T-helper 1 cell treated with Interleukin-12 subunit alpha and Interleukin-12 subunit beta and Interleukin-4 antibody, amounts not matched to agents 30 μg/mL and 1 μg/mL, for 36 hours (primary cell): ENCODE data around the gene GLCCI1.

Source experiments
- H3K27ac Mint-ChIP-seq: one replicate; pipeline ENCODE4 v1.8.0; 2021; ENCODE audit warnings: mild to moderate bottlenecking, mixed read lengths
- H3K27me3 Mint-ChIP-seq: one replicate; pipeline ENCODE4 v1.8.0; 2021; ENCODE audit warnings: low read depth, mixed read lengths
- H3K36me3 Mint-ChIP-seq: one replicate; pipeline ENCODE4 v1.8.0; 2021; ENCODE audit warnings: low read depth, mixed read lengths
- H3K4me1 Mint-ChIP-seq: one replicate; pipeline ENCODE4 v1.8.0; 2021; ENCODE audit warnings: low read depth, mixed read lengths
- H3K4me3 Mint-ChIP-seq: one replicate; pipeline ENCODE4 v1.8.0; 2021; ENCODE audit warnings: mild to moderate bottlenecking, moderate library complexity, mixed read lengths
- H3K9me3 Mint-ChIP-seq: one replicate; pipeline ENCODE4 v1.8.0; 2021; ENCODE audit warnings: mixed read lengths

The GLCCI1 gene

DNA sequence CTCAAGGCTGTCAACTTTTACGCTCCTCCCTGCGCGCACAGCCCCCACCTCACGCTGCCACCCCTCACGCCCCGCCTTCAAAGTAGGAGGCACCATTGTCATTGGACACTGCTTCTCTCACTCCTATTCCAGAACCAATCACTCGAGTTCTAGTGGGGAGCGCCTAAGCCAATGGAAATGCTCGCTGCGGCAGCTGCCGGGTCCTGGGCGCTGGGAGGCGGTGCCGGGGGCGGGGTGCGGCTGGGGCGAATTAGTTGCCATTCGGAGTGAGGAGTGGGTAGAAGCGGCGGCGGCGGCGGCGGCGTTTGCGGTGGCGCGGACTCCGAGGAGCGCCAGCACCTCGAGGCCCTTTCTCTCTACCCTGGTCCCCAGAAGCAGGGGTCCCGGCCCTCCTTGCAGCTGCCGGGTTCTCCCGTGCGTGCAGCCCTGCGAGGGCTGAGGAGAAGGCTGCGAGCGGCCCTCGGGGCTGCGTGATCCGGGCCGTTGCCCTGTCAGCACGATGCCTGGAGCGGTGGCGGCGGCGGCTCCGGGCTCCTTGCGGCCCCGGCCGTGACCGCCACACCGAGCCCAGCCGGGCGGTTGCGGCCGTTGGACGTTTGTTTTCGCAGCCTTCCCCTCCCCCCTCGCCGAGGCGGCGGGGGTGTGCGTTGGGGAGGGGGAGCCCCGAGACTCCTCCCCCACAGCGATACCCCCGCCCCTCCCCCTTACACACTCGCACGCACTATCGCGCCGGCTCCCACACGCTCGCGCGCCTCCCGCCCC is at the start of gene GLCCI1:
Gene GLCCI1, plus strand, starts transcription at position 253 of the 762 bp plus-strand sequence. CDS start 555 bp downstream, outside the sequence.
- Mint-ChIP-seq H3K27ac (peak within 1 kb of the TSS; percentile 92), H3K4me1 (peaks cover 10% of the 10 kb centered on the region), H3K36me3 (no peaks in the 10 kb centered on the region), H3K27me3 (no peaks in the 10 kb centered on the region), H3K9me3 (no peaks in the 10 kb centered on the region), H3K4me3 (peak within 1 kb of the TSS; percentile 89)

- no peak overlapping the region for H3K27ac Mint-ChIP-seq
- no peak overlapping the region for H3K4me3 Mint-ChIP-seq
- H3K27me3 Mint-ChIP-seq: peaks cover 3% of the 10 kb centered on the region
- H3K36me3 Mint-ChIP-seq: peaks cover 10% of the 10 kb centered on the region
- H3K9me3 Mint-ChIP-seq: no peaks in the 10 kb centered on the region
- H3K4me1 Mint-ChIP-seq: peaks cover 26% of the 10 kb centered on the region
Observed at GRCh38 chr7:7919449-7919945, 49.1 kb upstream of the GLCCI1 start.

GRCh38 chr7:7920056-7920455 is 48.5 kb upstream of the GLCCI1 start:
- Mint-ChIP-seq H3K27me3 (peaks cover 3% of the 10 kb centered on the region), H3K27ac (no peak overlapping the region), H3K36me3 (peaks cover 10% of the 10 kb centered on the region), H3K4me1 (peaks cover 29% of the 10 kb centered on the region), H3K4me3 (no peak overlapping the region), H3K9me3 (no peaks in the 10 kb centered on the region)

GRCh38 chr7:7920481-7920880 is 48.1 kb upstream of the GLCCI1 start:
- Mint-ChIP-seq H3K27ac (no peak overlapping the region), H3K9me3 (no peaks in the 10 kb centered on the region), H3K4me1 (peaks cover 29% of the 10 kb centered on the region), H3K4me3 (peak overlapping the region; percentile 8), H3K27me3 (peaks cover 3% of the 10 kb centered on the region), H3K36me3 (peaks cover 10% of the 10 kb centered on the region)

DNA sequence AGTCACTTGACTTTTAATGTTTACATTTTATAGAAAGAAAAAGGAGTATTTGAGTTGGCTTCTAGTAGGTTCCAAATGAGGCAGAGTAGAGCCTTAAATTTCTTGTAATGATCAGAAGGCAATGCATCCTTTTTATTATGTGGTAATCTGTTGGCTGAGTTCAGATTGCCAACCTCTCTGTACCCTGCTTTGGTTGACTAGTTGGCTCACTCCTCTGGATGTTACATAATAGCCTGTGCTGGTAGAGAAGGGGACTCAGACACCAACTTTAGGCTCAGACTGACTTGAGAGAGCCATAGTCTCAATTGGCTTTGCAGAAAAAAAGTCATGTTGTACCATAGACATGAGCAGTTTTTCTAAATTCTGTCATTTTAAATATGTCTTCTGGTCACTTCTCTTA is 46.8 kb upstream of the GLCCI1 start:
- Mint-ChIP-seq H3K4me3 (no peak overlapping the region), H3K4me1 (peaks cover 29% of the 10 kb centered on the region), H3K27me3 (peaks cover 3% of the 10 kb centered on the region), H3K27ac (no peak overlapping the region), H3K9me3 (no peaks in the 10 kb centered on the region), H3K36me3 (peaks cover 9% of the 10 kb centered on the region)

DNA sequence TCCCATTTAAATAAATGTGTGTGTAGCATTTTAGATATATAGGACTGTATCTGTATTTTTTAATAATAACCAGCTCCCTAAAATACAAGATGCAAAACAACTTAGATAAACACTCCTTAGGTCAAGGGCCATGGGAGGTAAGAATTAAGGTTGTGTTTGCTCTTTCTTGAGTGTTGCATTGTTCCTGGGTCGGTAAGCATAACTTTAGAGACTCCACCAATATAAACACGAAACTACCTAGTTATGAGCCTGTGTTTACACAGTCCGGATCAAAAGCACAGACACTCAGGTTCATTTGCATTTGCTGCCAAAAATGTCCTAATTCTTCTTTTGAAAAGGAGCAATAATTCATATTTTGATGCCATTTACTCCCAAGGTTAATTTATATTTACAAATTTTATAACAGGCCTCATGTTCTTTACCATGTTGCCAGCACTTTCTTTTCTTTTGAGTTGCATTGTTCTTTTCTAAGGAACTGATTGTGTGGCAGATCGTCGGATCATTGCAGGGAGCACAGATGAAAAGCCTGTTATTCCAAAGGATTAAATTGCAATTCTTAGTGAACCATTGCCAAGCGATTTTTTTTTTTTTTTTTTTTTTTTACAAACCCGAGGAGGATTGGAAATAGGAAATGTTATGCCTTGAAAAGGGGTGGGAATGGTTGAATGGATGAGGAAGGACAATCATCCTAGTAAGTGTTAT is 45.8 kb upstream of the GLCCI1 start:
- Mint-ChIP-seq H3K36me3 (peaks cover 9% of the 10 kb centered on the region), H3K4me1 (peaks cover 29% of the 10 kb centered on the region), H3K4me3 (no peak overlapping the region), H3K9me3 (no peaks in the 10 kb centered on the region), H3K27me3 (peaks cover 3% of the 10 kb centered on the region), H3K27ac (no peak overlapping the region)

DNA sequence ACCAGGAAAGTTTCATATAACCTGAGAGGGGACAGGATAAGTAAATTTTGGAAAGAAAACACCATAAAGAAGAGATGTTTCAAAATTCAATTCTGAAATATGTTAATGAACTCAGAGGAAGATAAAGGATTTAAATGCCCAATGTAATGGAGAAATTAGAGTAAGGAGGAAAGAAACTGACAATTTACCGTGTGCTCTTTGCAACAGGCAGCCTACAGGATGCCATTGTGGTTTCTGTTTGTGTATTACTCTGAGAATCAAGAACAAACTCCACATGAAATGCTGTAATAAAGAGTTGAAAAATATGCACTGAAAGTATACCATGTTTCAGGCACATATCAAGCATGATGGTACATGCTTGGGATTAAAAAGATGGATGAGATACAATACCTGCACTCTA is 44.8 kb upstream of the GLCCI1 start:
- H3K4me1 Mint-ChIP-seq: peaks cover 26% of the 10 kb centered on the region
- peak overlapping the region; percentile 48 for H3K4me3 Mint-ChIP-seq
- peaks cover 3% of the 10 kb centered on the region for H3K27me3 Mint-ChIP-seq
- H3K9me3 Mint-ChIP-seq: no peaks in the 10 kb centered on the region
- peaks cover 8% of the 10 kb centered on the region for H3K36me3 Mint-ChIP-seq
- H3K27ac Mint-ChIP-seq: no peak overlapping the region

DNA sequence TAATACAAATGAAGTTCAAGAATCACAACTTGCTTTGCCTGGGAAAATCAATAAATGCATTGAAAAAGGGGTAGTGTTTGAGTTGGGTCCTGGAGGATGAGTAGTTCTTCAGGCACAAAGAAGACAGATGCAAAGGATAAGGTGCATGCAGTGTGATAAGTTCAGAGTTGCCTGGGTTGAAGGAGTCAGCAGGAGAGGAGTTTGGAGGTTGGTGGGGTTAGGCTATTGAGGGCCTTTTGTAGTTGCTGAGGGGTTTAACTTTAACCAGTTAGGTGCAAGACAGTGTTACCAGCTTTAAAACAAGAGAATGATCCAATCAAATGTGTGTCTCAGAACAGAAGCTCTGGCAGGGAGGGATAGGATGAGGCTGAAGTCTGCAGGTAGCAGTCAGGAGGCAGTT is 44.3 kb upstream of the GLCCI1 start:
- H3K4me3 Mint-ChIP-seq: no peak overlapping the region
- peaks cover 3% of the 10 kb centered on the region for H3K27me3 Mint-ChIP-seq
- no peak overlapping the region for H3K27ac Mint-ChIP-seq
- peaks cover 8% of the 10 kb centered on the region for H3K36me3 Mint-ChIP-seq
- peaks cover 25% of the 10 kb centered on the region for H3K4me1 Mint-ChIP-seq
- H3K9me3 Mint-ChIP-seq: no peaks in the 10 kb centered on the region

GRCh38 chr7:7931626-7932025 is 37.0 kb upstream of the GLCCI1 start:
- H3K27me3 Mint-ChIP-seq: no peaks in the 10 kb centered on the region
- no peak overlapping the region for H3K4me3 Mint-ChIP-seq
- no peaks in the 10 kb centered on the region for H3K9me3 Mint-ChIP-seq
- H3K4me1 Mint-ChIP-seq: peaks cover 8% of the 10 kb centered on the region
- H3K27ac Mint-ChIP-seq: no peak overlapping the region
- H3K36me3 Mint-ChIP-seq: no peaks in the 10 kb centered on the region

DNA sequence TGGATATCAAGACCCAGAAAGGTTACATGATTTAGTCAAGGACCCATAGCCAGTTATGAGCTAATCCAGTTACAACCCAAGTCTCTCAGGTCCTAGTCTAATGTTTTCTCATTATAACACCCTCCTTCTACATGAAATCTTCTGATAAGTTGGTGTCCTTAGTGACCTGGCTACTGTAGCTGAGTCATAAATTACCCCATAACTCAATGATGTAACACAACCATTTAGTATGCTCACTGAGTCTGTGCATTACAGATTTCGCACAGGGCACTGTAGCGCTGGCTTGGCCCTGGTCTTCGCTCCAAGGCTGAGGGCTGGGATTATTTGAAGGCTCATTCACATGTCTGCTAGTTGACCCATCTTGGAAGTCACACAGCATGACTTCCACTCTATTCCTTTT is 36.0 kb upstream of the GLCCI1 start:
- Mint-ChIP-seq H3K4me3 (no peak overlapping the region), H3K4me1 (peaks cover 8% of the 10 kb centered on the region), H3K9me3 (no peaks in the 10 kb centered on the region), H3K36me3 (no peaks in the 10 kb centered on the region), H3K27ac (no peak overlapping the region), H3K27me3 (no peaks in the 10 kb centered on the region)

- Mint-ChIP-seq H3K4me3 (no peak overlapping the region), H3K9me3 (no peaks in the 10 kb centered on the region), H3K27me3 (peaks cover 5% of the 10 kb centered on the region), H3K36me3 (no peaks in the 10 kb centered on the region), H3K4me1 (peaks cover 8% of the 10 kb centered on the region), H3K27ac (no peak overlapping the region)
Observed at GRCh38 chr7:7933915-7934526, 34.6 kb upstream of the GLCCI1 start.

- H3K27me3 Mint-ChIP-seq: peaks cover 5% of the 10 kb centered on the region
- no peak overlapping the region for H3K4me3 Mint-ChIP-seq
- peaks cover 8% of the 10 kb centered on the region for H3K4me1 Mint-ChIP-seq
- H3K36me3 Mint-ChIP-seq: no peaks in the 10 kb centered on the region
- H3K27ac Mint-ChIP-seq: no peak overlapping the region
- no peaks in the 10 kb centered on the region for H3K9me3 Mint-ChIP-seq
Observed at GRCh38 chr7:7934945-7935344, 33.7 kb upstream of the GLCCI1 start.

- no peak overlapping the region for H3K27ac Mint-ChIP-seq
- no peaks in the 10 kb centered on the region for H3K36me3 Mint-ChIP-seq
- H3K4me1 Mint-ChIP-seq: peaks cover 11% of the 10 kb centered on the region
- no peaks in the 10 kb centered on the region for H3K9me3 Mint-ChIP-seq
- no peak overlapping the region for H3K4me3 Mint-ChIP-seq
- peaks cover 5% of the 10 kb centered on the region for H3K27me3 Mint-ChIP-seq
Observed at GRCh38 chr7:7938471-7938870, 30.1 kb upstream of the GLCCI1 start.

DNA sequence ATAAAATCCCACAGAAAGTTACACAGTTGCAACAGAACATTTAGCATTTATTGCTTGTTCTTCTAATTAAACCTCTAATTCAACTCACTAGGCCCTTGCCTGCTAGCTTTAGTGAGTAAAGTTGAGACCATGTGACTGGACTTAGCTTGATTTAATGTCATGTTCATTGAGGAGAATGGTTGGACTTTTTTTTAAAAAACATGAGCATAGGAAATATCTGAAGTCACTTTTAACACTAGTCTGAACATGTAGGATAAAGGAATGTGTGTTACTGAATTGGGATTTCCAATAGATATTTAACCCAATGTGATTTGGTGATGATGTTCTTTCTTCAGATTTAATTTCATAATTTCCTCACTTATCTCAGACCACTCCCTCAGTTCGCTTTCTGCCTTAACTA is 24.6 kb upstream of the GLCCI1 start:
- Mint-ChIP-seq H3K9me3 (no peaks in the 10 kb centered on the region), H3K27me3 (no peaks in the 10 kb centered on the region), H3K27ac (peak overlapping the region; percentile 83), H3K4me1 (peaks cover 20% of the 10 kb centered on the region), H3K4me3 (peak overlapping the region; percentile 61), H3K36me3 (no peaks in the 10 kb centered on the region)
